Measurements from ENCODE around the gene PHF3. TPM values are rescaled to one million over a fixed set of nuclear protein-coding genes. Genes with fewer than 3 reads are reported as not detected.
"Not testable (repeated sequence)": the region's sequence is repeated elsewhere in the genome, so short reads cannot be mapped to it uniquely, and the experiment has no call there.

The PHF3 gene
- total RNA-seq, 1 experiment from 2014 or later: 48.3 TPM

DNA sequence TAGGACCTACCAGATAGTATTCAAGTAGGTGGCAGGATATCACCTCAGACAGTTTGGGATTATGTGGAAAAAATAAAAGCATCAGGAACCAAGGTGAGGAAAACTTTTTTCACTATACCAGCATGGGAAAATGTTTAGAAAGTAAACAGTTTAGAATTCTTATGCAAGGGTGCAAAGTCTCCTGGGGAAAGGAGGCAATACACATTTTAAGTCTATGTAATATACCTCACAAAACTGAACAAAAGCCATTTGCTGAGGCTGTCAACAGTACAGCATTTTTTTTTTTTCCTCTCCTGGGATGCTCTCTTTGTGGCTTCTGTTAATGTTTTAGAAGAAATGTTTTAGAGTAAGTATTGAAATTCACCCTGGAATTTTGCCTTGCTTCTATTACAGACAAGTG, 73.5 kb downstream of the PHF3 start:
- Histone ChIP-seq H3K4me3 (no peak overlapping the region), H3K27me3 (no peaks in the 10 kb centered on the region), H3K9me3 (replicated peaks) (no peaks in the 10 kb centered on the region), H3K4me1 (no peaks in the 10 kb centered on the region), H3K27ac (no peak overlapping the region), H3K36me3 (peaks cover 47% of the 10 kb centered on the region)
- no peak for DNase-seq

DNA sequence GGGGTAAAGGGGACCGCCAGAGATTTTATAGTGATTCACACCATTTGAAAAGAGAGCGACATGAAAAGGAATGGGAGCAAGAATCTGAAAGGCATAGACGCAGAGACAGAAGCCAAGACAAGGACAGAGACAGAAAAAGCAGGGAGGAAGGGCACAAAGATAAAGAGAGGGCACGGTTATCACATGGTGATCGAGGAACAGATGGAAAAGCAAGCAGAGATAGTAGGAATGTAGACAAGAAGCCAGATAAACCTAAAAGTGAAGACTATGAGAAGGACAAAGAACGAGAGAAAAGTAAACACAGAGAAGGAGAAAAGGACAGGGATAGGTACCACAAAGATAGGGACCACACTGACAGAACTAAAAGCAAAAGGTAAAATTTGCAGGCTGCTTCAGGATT, 77.7 kb downstream of the PHF3 start:
- Histone ChIP-seq H3K9me3 (replicated peaks) (no peaks in the 10 kb centered on the region), H3K36me3 (peaks cover 38% of the 10 kb centered on the region), H3K4me1 (no peaks in the 10 kb centered on the region), H3K27me3 (no peaks in the 10 kb centered on the region), H3K27ac (no peak overlapping the region), H3K4me3 (no peak overlapping the region)
- no peak for DNase-seq

DNA sequence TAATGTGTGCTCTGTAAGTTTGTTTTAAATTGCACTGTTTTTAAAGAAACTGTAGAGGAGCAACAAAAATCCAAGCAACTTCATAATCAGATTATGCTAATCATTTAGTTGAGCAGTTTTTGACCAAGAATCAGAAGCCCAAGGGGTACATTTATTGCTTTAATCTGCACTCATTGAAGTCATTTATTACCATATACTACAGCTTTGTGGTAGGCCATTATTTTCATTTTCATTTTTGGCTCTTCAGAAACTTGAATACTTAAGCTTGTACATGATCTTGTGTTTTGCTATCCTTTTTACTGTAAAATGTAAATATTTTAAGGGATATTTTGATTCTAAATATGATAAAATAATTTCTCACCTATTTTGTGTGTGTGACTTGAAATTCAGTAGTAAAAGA, 78.5 kb downstream of the PHF3 start:
- Histone ChIP-seq H3K27me3 (no peaks in the 10 kb centered on the region), H3K9me3 (replicated peaks) (no peaks in the 10 kb centered on the region), H3K27ac (no peak overlapping the region), H3K36me3 (peaks cover 33% of the 10 kb centered on the region), H3K4me3 (no peak overlapping the region), H3K4me1 (no peaks in the 10 kb centered on the region)
- DNase-seq: no peak

DNA sequence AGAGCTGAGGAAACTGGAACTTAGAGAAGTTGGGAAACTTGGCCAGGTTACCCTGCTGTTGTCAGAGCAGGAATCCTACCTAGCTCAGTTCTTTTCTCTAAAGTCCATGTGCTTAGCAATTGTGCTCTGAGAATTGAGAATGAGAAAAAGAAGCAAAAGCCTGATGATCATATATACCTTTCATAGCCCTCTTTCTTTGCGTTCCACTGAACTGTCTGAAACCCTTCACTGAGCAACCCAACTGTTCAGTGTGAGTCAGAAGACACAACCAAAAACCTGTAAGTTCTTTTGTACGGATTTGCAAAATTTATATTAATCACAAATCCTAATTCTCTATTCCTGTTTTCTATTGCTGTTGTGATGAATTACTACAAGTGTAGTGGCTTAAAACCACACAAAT, 80.6 kb downstream of the PHF3 start:
- Histone ChIP-seq H3K9me3 (replicated peaks) (no peaks in the 10 kb centered on the region), H3K36me3 (peaks cover 27% of the 10 kb centered on the region), H3K27ac (no peak overlapping the region), H3K4me3 (no peak overlapping the region), H3K27me3 (no peaks in the 10 kb centered on the region), H3K4me1 (no peaks in the 10 kb centered on the region)
- DNase-seq: no peak

DNA sequence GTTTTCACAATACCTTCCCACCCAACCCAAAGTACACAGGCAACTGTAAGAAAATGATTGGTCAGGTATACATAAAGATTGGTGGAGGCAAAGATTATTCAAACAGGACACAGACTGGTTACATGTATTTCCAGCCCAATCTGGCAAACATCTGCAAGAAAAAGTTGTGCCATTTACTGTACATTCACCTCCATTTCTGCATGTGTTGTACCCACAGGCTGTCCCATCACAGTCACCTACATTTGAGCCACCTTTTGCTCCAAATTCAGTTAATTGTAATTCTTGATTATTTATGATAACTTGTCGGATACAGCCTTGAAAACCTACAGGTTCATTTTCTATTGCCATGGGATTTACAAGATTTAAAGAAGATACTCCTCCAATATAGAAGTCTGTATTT, 85.6 kb downstream of the PHF3 start:
- H3K27me3 ChIP-seq: no peaks in the 10 kb centered on the region
- H3K36me3 ChIP-seq: no peaks in the 10 kb centered on the region; the same call in 1 of the 2 replicates
- H3K4me3 ChIP-seq: no peak overlapping the region
- no peak overlapping the region for H3K27ac ChIP-seq
- DNase-seq: no peak
- no peaks in the 10 kb centered on the region for H3K9me3 ChIP-seq (replicated peaks)
- no peaks in the 10 kb centered on the region for H3K4me1 ChIP-seq

DNA sequence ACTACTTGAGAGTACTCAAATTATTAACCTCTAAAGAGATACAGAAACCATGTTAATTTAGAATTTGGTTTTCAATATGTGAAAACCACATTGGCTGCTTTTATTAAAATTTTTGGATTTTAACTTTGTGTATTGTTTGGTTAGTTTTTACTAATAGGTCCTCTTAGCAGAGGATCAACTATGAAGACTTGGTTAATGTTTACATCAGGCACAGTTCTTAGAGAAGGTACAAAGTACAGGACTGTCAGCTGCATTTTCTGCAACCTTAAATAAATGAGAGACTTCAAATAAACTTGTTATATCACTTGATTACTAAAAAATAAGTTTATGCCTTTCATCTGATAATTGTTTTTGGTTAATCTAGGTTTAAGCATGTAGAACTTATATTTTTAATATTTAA, 89.1 kb downstream of the PHF3 start:
- no peak overlapping the region for H3K4me3 ChIP-seq
- H3K36me3 ChIP-seq: no peaks in the 10 kb centered on the region; the same call in 1 of the 2 replicates
- H3K27me3 ChIP-seq: no peaks in the 10 kb centered on the region
- DNase-seq: no peak
- H3K9me3 ChIP-seq (replicated peaks): no peaks in the 10 kb centered on the region
- H3K27ac ChIP-seq: no peak overlapping the region
- H3K4me1 ChIP-seq: no peaks in the 10 kb centered on the region

DNA sequence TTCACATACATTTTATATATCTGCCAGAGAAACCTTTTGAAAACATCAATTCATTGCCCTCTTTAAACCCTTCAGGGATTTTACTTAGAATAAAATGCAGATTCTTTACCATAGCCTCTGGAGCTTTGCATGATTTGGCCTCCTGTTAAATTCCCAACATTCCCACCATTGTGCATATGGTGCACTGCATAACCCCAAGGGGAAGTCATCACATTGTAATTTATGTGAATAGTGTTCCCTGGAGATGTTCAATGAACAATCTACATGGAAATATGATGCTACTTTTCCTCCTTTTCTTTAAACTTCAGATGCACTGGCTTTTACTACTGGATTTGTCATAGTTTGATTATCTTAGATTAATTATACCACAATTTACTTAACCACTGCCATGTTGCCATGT, 94.7 kb downstream of the PHF3 start:
- Histone ChIP-seq H3K4me3 (no peak overlapping the region), H3K9me3 (replicated peaks) (no peaks in the 10 kb centered on the region), H3K27ac (no peak overlapping the region), H3K27me3 (no peaks in the 10 kb centered on the region), H3K4me1 (no peaks in the 10 kb centered on the region), H3K36me3 (no peaks in the 10 kb centered on the region)
- no peak for DNase-seq

DNA sequence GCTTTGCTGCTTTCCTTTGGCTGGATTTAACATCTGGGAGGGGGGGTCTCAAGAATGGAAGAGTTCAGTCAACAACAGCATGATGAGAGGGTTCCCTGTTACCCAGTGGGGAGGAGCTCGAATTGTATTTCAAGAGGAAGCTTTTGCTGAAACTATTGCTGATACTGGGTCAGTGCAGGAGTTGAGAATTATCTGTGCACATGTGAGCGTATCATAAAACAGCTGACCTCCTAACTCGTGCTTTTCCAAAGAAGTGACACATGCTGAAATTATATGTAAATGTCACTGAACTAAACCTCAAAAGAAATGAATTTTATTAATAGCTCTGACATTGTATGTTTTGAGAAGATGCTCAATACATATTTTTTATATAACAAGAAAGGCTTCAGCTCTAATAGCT, 96.3 kb downstream of the PHF3 start:
- no peak for DNase-seq
- Histone ChIP-seq H3K36me3 (no peaks in the 10 kb centered on the region), H3K4me1 (no peaks in the 10 kb centered on the region), H3K27ac (no peak overlapping the region), H3K4me3 (no peak overlapping the region), H3K27me3 (no peaks in the 10 kb centered on the region), H3K9me3 (replicated peaks) (no peaks in the 10 kb centered on the region)

DNA sequence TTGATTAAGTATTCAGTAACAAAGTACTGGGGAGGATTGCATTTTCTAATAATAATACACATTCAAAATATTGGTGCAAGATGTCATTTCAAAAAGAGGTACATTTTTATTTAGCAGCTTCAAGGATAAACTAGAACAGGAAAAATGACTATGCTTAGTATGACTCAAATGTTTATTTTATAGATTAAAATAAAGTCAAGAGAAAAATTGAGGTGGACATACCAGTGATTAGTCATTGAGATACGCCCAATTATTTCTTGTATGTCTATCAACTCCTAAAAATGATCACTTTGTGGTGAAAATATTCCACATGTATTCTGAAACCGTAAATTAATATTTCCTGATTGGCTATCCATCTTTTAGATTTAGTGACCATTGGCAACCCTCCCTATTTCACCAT, 96.7 kb downstream of the PHF3 start:
- H3K36me3 ChIP-seq: no peaks in the 10 kb centered on the region
- DNase-seq: no peak
- no peak overlapping the region for H3K4me3 ChIP-seq
- H3K27ac ChIP-seq: no peak overlapping the region
- no peaks in the 10 kb centered on the region for H3K27me3 ChIP-seq
- no peaks in the 10 kb centered on the region for H3K4me1 ChIP-seq
- H3K9me3 ChIP-seq (replicated peaks): no peaks in the 10 kb centered on the region

DNA sequence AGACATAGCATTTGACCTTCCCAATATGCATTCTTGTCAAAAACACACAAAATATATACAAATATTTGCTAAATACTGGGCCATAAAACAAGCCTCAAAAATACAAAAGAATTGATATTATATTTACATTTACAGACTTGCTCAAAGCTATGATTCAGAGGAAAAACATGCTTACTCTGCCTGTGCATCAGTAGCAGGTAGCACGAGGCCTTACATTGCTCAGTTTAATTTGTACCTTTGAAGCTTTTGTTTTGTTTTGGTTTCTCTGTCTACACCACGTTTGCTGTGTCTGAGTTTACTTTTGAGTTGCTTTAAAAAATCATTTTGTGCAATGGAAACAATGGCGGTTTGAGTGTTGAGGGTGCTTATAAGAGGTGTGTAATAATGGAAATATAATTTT, 99.3 kb downstream of the PHF3 start:
- Histone ChIP-seq H3K9me3 (replicated peaks) (no peaks in the 10 kb centered on the region), H3K36me3 (no peaks in the 10 kb centered on the region), H3K27me3 (no peaks in the 10 kb centered on the region), H3K27ac (no peak overlapping the region), H3K4me3 (no peak overlapping the region), H3K4me1 (no peaks in the 10 kb centered on the region)
- no peak for DNase-seq

DNA sequence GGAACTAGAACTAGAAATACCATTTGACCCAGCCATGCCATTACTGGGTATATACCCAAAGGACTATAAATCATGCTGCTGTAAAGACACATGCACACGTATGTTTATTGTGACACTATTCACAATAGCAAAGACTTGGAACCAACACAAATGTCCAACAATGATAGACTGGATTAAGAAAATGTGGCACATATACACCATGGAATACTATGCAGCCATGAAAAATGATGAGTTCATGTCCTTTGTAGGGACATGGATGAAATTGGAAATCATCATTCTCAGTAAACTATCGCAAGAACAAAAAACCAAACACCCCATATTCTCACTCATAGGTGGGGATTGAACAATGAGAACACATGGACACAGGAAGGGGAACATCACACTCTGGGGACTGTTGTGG, 102.6 kb downstream of the PHF3 start:
- H3K4me3 ChIP-seq; H3K4me1 ChIP-seq; H3K27me3 ChIP-seq; DNase-seq; H3K36me3 ChIP-seq; H3K9me3 ChIP-seq (replicated peaks); H3K27ac ChIP-seq: not testable (repeated sequence)

DNA sequence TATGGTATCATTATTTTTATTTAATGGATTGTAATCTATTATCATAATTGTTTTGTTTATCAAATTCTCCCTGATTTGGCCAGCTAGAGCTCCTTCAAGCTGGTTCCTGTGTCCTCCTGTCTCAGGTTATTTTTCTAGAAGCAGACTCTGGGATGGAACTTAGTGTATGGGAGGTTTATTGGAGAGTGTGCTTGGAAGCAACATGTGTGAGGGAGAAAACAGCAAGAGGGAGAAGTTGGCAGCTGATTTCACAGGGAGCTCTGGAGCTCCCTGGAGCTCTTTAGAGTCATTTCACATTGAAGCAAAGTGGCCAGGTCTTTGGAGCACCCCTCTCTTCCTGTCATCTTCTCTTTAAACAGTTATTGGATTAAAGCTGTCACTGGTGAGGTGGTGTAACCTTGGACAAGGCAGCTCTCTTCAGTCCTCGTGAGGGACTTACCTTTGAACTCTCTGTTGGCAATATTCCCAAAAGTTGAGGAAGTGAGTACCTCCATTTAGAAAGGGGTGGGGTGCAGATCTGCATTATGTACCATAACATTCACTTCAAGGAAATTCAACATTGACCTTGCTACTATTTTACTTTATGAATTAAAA, 103.6 kb downstream of the PHF3 start:
- no peaks in the 10 kb centered on the region; the same call in 1 of the 2 replicates for H3K9me3 ChIP-seq (replicated peaks)
- H3K27ac ChIP-seq: no peak overlapping the region
- no peak overlapping the region for H3K4me3 ChIP-seq

DNA sequence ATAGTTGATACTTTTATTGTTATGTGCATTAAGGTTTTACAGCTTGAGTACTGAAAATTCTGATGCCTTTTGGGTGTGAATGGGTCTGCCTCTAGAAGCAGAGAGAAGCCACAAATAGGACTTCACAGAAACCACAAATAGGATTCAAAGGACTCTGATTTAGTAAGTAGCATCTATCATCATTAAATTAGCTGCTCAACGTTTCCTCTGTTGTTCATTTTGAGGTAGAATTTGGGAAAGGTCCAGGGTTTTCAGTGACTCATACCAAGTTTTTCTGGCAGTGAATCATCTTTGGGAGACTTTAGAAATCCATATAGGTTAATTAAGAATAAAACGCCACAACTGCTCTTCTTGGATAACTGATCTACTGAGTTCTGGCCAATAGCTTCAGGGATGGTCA, 105.1 kb downstream of the PHF3 start:
- no peak for DNase-seq
- Histone ChIP-seq H3K9me3 (replicated peaks) (no peaks in the 10 kb centered on the region; the same call in 1 of the 2 replicates), H3K27me3 (peaks cover 11% of the 10 kb centered on the region), H3K36me3 (no peaks in the 10 kb centered on the region), H3K27ac (no peak overlapping the region), H3K4me3 (no peak overlapping the region), H3K4me1 (no peaks in the 10 kb centered on the region)

More for the DNA sequence above, 103.6 kb downstream of the PHF3 start:
- no peak for DNase-seq
- no peaks in the 10 kb centered on the region for H3K4me1 ChIP-seq
- no peaks in the 10 kb centered on the region for H3K36me3 ChIP-seq
- no peaks in the 10 kb centered on the region for H3K27me3 ChIP-seq

DNA sequence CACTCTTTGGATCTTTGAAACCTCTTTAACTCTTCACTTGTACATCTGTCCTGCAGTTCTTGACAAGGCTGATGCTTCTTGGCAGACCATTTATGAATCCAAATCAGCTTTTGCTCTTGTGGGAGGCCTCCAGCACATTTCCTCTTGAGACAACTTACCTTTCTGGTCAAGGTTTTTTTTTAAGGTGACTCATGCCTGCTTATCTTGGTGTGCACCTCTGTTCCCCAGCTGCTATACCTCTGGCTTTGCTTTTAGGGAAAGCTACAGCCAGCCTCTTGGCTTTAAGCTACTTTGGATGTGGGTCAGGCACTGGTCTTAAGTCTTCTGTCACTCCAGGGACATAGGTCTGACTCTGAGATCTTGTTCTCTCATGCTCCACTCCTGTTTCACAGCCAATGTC, 106.5 kb downstream of the PHF3 start:
- no peak overlapping the region for H3K4me3 ChIP-seq

DNA sequence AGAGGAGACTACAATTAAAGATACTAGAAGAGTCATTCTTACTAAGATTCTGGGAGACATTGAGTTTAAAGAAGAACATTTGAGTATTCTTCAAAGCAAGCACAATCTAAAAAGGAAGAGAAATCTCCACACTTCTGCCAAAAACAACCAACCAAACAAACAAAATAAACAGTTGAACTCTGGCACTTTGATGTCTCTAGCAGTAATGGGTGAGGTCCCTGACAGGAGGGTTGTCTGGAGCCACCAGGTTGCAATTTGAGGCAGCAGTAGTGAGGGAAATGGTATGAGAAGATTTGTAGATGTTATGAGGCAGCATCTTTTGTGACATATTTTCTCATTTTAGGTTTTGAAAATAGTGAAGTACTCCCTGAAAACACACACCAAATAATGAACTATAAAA, 108.1 kb downstream of the PHF3 start:
- no peak for DNase-seq
- Histone ChIP-seq H3K9me3 (replicated peaks) (no peaks in the 10 kb centered on the region; the same call in 1 of the 2 replicates), H3K27ac (no peak overlapping the region), H3K27me3 (peaks cover 11% of the 10 kb centered on the region), H3K36me3 (no peaks in the 10 kb centered on the region), H3K4me1 (no peaks in the 10 kb centered on the region), H3K4me3 (no peak overlapping the region)

More for the DNA sequence above, 106.5 kb downstream of the PHF3 start:
- Histone ChIP-seq H3K4me1 (no peaks in the 10 kb centered on the region), H3K27ac (no peak overlapping the region), H3K27me3 (peaks cover 11% of the 10 kb centered on the region), H3K36me3 (no peaks in the 10 kb centered on the region), H3K9me3 (replicated peaks) (no peaks in the 10 kb centered on the region; the same call in 1 of the 2 replicates)
- DNase-seq: no peak

DNA sequence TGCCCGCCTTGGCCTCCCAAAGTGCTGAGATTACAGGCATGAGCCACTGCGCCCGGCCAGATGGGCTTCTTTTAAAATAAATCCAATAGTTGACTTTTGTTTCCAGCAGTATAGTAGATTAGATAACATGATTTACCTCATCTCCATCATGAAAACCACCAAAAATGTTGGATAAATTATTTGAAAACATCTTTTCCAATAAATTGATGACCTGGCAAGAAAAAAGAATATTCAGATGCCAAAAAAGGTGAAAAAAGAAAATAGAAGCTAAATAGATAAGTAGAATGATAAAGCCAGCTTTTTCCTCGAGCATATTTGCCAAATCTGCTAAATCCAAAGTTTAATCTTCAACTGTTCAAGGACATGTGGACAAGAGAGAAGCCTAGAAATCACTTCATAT, 109.2 kb downstream of the PHF3 start:
- Histone ChIP-seq H3K36me3 (no peaks in the 10 kb centered on the region), H3K4me3 (no peak overlapping the region), H3K27ac (no peak overlapping the region), H3K4me1 (no peaks in the 10 kb centered on the region), H3K9me3 (replicated peaks) (no peaks in the 10 kb centered on the region; the same call in 1 of the 2 replicates), H3K27me3 (peaks cover 11% of the 10 kb centered on the region)
- no peak for DNase-seq

Data from SJCRH30 (cell line).